Nasal cavity respiratory epithelium epithelial cell of viscerocranial mucosa (primary cell): ENCODE results near the gene EPB41L4A. TPM values are rescaled to one million over a fixed set of nuclear protein-coding genes. Genes with fewer than 3 reads are reported as not detected.

Experiments
- total RNA-seq: library from RNA; depleted of rRNA; stranded (reverse); fragments of >200 nt; gene quantifications from 2 replicates; pipeline ENCODE4 v1.2.3, GENCODE V29; 2014

The EPB41L4A gene
- 5.8 and 9.8 TPM in 2 replicates for total RNA-seq

GRCh38 chr5:112419164-112419985 is at the start of gene EPB41L4A:
EPB41L4A (minus strand) TSS chr5:112419277; CDS start chr5:112419039, 238 bp downstream.

